IMR-90 (cell line): ENCODE measurements around the gene SMIM44.

Experiments used
- FOS ChIP-seq: fragments of 150-350 bp; IDR thresholded peaks from 2 replicates; pipeline ENCODE4 v1.6.1; 2016; ENCODE audit warnings: low read depth, low read length
- NFE2L2 ChIP-seq: fragments of 150-350 bp; IDR thresholded peaks from 2 replicates; pipeline ENCODE4 v1.6.1; 2016; ENCODE audit warnings: low read depth, mild to moderate bottlenecking, low read length
- POLR2A ChIP-seq: IDR thresholded peaks from 2 replicates; pipeline ENCODE4 v1.6.1; 2012; ENCODE audit warnings: mild to moderate bottlenecking, low read depth, low read length
- SMC3 ChIP-seq: fragments of 150-350 bp; IDR thresholded peaks from 2 replicates; pipeline ENCODE4 v1.6.1; 2016; ENCODE audit warnings: low read depth, mild to moderate bottlenecking, antibody characterized with exemption, low read length, moderate library complexity
- TF ChIP-seq, protein P1 (sequence below): fragments of 150-350 bp; IDR thresholded peaks from 2 replicates; pipeline ENCODE4 v1.6.1; 2017; ENCODE audit warnings: mild to moderate bottlenecking, antibody characterized with exemption, low read length, low read depth
- TF ChIP-seq, protein P2 (sequence below): conservative IDR thresholded peaks from 2 replicates; pipeline ENCODE4 v1.5.1; 2012; ENCODE audit warnings: mild to moderate bottlenecking, low read depth, low read length, improper control_type of control experiment

- TF ChIP-seq, protein P1, sequence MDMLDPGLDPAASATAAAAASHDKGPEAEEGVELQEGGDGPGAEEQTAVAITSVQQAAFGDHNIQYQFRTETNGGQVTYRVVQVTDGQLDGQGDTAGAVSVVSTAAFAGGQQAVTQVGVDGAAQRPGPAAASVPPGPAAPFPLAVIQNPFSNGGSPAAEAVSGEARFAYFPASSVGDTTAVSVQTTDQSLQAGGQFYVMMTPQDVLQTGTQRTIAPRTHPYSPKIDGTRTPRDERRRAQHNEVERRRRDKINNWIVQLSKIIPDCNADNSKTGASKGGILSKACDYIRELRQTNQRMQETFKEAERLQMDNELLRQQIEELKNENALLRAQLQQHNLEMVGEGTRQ = no peak
- TF ChIP-seq, protein P2, sequence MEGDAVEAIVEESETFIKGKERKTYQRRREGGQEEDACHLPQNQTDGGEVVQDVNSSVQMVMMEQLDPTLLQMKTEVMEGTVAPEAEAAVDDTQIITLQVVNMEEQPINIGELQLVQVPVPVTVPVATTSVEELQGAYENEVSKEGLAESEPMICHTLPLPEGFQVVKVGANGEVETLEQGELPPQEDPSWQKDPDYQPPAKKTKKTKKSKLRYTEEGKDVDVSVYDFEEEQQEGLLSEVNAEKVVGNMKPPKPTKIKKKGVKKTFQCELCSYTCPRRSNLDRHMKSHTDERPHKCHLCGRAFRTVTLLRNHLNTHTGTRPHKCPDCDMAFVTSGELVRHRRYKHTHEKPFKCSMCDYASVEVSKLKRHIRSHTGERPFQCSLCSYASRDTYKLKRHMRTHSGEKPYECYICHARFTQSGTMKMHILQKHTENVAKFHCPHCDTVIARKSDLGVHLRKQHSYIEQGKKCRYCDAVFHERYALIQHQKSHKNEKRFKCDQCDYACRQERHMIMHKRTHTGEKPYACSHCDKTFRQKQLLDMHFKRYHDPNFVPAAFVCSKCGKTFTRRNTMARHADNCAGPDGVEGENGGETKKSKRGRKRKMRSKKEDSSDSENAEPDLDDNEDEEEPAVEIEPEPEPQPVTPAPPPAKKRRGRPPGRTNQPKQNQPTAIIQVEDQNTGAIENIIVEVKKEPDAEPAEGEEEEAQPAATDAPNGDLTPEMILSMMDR = no peak
- TF ChIP-seq NFE2L2 (no peak), FOS (no peak), POLR2A (no peak), SMC3 (no peak)
These were observed 28.4 kb downstream of the SMIM44 start for GRCh38 chr19:3454656-3455392.
